IMR-90 (cell line): Measurements from ENCODE around the gene MAP3K5. TPM values are rescaled to one million over a fixed set of nuclear protein-coding genes. Genes with fewer than 3 reads are reported as not detected.

Source experiments
- ATAC-seq: fragments of 200-7000 bp; cut with Tn5 transposase; 2 replicates; pipeline ENCODE4 v1.9.1; 2020; ENCODE audit warnings: low read depth, mild to moderate bottlenecking, moderate library complexity
- BruUV-seq: library from RNA; stranded (reverse); fragments of 400-500 nt; replicated peaks from 2 replicates; lab custom pipeline; 2021; lab: Mats Ljungman, UMichigan
- CTCF ChIA-PET: fragments of 300-600 bp; formaldehyde crosslinking; extraction: SDS; loops from one replicate; lab custom pipeline; 2021; ENCODE audit warnings: antibody characterized with exemption; lab: Yijun Ruan, JAX
- POLR2A ChIA-PET: fragments of 300-600 bp; sonication (Branson Sonifier 250); formaldehyde crosslinking; loops from one replicate; lab custom pipeline; 2022; ENCODE audit warnings: antibody characterized with exemption; ENCODE audit not compliant: unreplicated experiment; lab: Charles Lee
- DNase-seq: peaks from one replicate; pipeline ENCODE4 v3.0.0; 2013
- H2AFZ ChIP-seq: replicated peaks from 2 replicates; pipeline ENCODE3; 2013; ENCODE audit warnings: low read length, mild to moderate bottlenecking; ENCODE audit not compliant: poor library complexity
- H2AK5ac ChIP-seq: 2 replicates; pipeline ENCODE4 v1.6.1; 2013; ENCODE audit warnings: low read depth, low read length, inconsistent platforms
- H2AK9ac ChIP-seq: replicated peaks from 2 replicates; pipeline ENCODE3; 2013; ENCODE audit warnings: mild to moderate bottlenecking, low read depth, low read length, moderate library complexity; ENCODE audit not compliant: poor library complexity
- H2BK120ac ChIP-seq: 2 replicates; pipeline ENCODE4 v1.6.1; 2013; ENCODE audit warnings: low read depth, low read length, inconsistent platforms
- H2BK15ac ChIP-seq: 3 replicates; pipeline ENCODE4 v1.6.1; 2013; ENCODE audit warnings: low read depth, low read length, inconsistent platforms
- H2BK20ac ChIP-seq: 2 replicates; pipeline ENCODE4 v1.6.1; 2013; ENCODE audit warnings: low read depth, mild to moderate bottlenecking, inconsistent platforms, low read length, moderate library complexity
- H2BK5ac ChIP-seq: 2 replicates; pipeline ENCODE4 v1.6.1; 2013; ENCODE audit warnings: mild to moderate bottlenecking, low read depth, low read length, inconsistent platforms; ENCODE audit not compliant: poor library complexity, severe bottlenecking
- H3K14ac ChIP-seq: replicated peaks from 2 replicates; pipeline ENCODE4 v1.6.1; 2013; ENCODE audit warnings: low read depth, low read length, inconsistent platforms
- H3K18ac ChIP-seq: 2 replicates; pipeline ENCODE4 v1.6.1; 2013; ENCODE audit warnings: low read depth, low read length, control low read depth
- H3K23ac ChIP-seq: 2 replicates; pipeline ENCODE4 v1.6.1; 2013; ENCODE audit warnings: low read depth, low read length, inconsistent platforms
- H3K27ac ChIP-seq: 2 replicates; pipeline ENCODE4 v1.5.1; 2013; ENCODE audit warnings: mild to moderate bottlenecking, control low read depth, low read length; ENCODE audit not compliant: insufficient read depth
- H3K27me3 ChIP-seq: 2 replicates; pipeline ENCODE4 v1.6.1; 2013; ENCODE audit warnings: low read length; ENCODE audit not compliant: control insufficient read depth, insufficient read depth
- H3K36me3 ChIP-seq: 2 replicates; pipeline ENCODE4 v1.6.1; 2013; ENCODE audit warnings: low read length, mixed read lengths; ENCODE audit not compliant: control insufficient read depth, insufficient read depth
- H3K4ac ChIP-seq: 2 replicates; pipeline ENCODE4 v1.6.1; 2013; ENCODE audit warnings: low read depth, low read length, inconsistent platforms
- H3K4me1 ChIP-seq: 2 replicates; pipeline ENCODE4 v1.6.1; 2013; ENCODE audit warnings: low read length, mixed read lengths; ENCODE audit not compliant: control insufficient read depth, insufficient read depth
- H3K4me2 ChIP-seq: 2 replicates; pipeline ENCODE4 v1.6.1; 2013; ENCODE audit warnings: low read depth, mild to moderate bottlenecking, control low read depth, low read length, moderate library complexity
- H3K4me3 ChIP-seq: 2 replicates; pipeline ENCODE4 v1.5.1; 2013; ENCODE audit warnings: low read depth, mild to moderate bottlenecking, control low read depth, low read length, moderate library complexity; ENCODE audit not compliant: insufficient read depth
- H3K56ac ChIP-seq: 2 replicates; pipeline ENCODE4 v1.6.1; 2013; ENCODE audit warnings: low read length, inconsistent platforms; ENCODE audit not compliant: insufficient read depth; ENCODE audit errors: extremely low read depth
- H3K79me1 ChIP-seq, 2 experiments: 2 replicates each; pipeline ENCODE4 v1.6.1; 2013; ENCODE audit warnings: low read length in 2 of 2, inconsistent platforms in 1 of 2, low read depth in 1 of 2
- H3K9ac ChIP-seq: 2 replicates; pipeline ENCODE4 v1.6.1; 2013; ENCODE audit warnings: low read depth, low read length, control low read depth
- H3K9me1 ChIP-seq: 2 replicates; pipeline ENCODE4 v1.6.1; 2013; ENCODE audit warnings: low read length, inconsistent platforms; ENCODE audit not compliant: insufficient read depth
- H3K9me3 ChIP-seq: 2 replicates; pipeline ENCODE4 v1.6.1; 2013; ENCODE audit warnings: low read length; ENCODE audit not compliant: control insufficient read depth, insufficient read depth
- H4K20me1 ChIP-seq: 2 replicates; pipeline ENCODE4 v1.6.1; 2013; ENCODE audit warnings: low read length, inconsistent platforms; ENCODE audit not compliant: insufficient read depth
- H4K5ac ChIP-seq: 2 replicates; pipeline ENCODE4 v1.6.1; 2013; ENCODE audit warnings: mild to moderate bottlenecking, low read depth, low read length, control low read depth
- H4K8ac ChIP-seq, 2 experiments: 2 replicates each; pipeline ENCODE4 v1.6.1; 2013; ENCODE audit warnings: low read depth in 2 of 2, low read length in 2 of 2, control low read depth in 1 of 2, inconsistent platforms in 1 of 2
- H4K91ac ChIP-seq: 2 replicates; pipeline ENCODE4 v1.6.1; 2013; ENCODE audit warnings: low read depth, low read length, inconsistent platforms; ENCODE audit not compliant: insufficient read depth
- BHLHE40 ChIP-seq: fragments of 150-350 bp; IDR thresholded peaks from 2 replicates; pipeline ENCODE4 v1.6.1; 2016; ENCODE audit warnings: mild to moderate bottlenecking, low read depth, low read length
- CHD1 ChIP-seq: IDR thresholded peaks from 2 replicates; pipeline ENCODE4 v1.6.1; 2012; ENCODE audit warnings: low read depth, low read length, improper control_type of control experiment
- FOS ChIP-seq: fragments of 150-350 bp; IDR thresholded peaks from 2 replicates; pipeline ENCODE4 v1.6.1; 2016; ENCODE audit warnings: low read depth, low read length
- MAFK ChIP-seq: IDR thresholded peaks from 2 replicates; pipeline ENCODE4 v1.6.1; 2012; ENCODE audit warnings: low read depth, low read length, improper control_type of control experiment
- MAZ ChIP-seq: IDR thresholded peaks from 2 replicates; pipeline ENCODE4 v1.6.1; 2012; ENCODE audit warnings: low read depth, mild to moderate bottlenecking, low read length, improper control_type of control experiment, moderate library complexity, borderline replicate concordance
- POLR2A ChIP-seq: IDR thresholded peaks from 2 replicates; pipeline ENCODE4 v1.6.1; 2012; ENCODE audit warnings: mild to moderate bottlenecking, low read depth, low read length
- RFX5 ChIP-seq: IDR thresholded peaks from 2 replicates; pipeline ENCODE4 v1.8.0; 2012; ENCODE audit warnings: low read depth, mild to moderate bottlenecking, low read length, moderate library complexity
- WGBS, 2 experiments: methylation state at CpG; one replicate each; pipeline versions ENCODE4 v1.1.5 to v1.1.7; 2013; ENCODE audit warnings: missing lambda C conversion rate in 2 of 2; ENCODE audit not compliant: insufficient read length in 1 of 2; ENCODE audit errors: extremely low coverage in 2 of 2; 5-methylcytosine and 5-hydroxymethylcytosine counted together
- dilution Hi-C: fragments of 300-500 bp; cut with HindIII; formaldehyde crosslinking; loops from one replicate; pipeline ENCODE4 v1.14.3; 2018; ENCODE audit warnings: low sequenced_read_pairs; ENCODE audit not compliant: unreplicated experiment
- in situ Hi-C: fragments of 300-500 bp; cut with MboI; formaldehyde crosslinking; loops from 3 replicates; pipeline ENCODE4 v1.14.3; 2019; ENCODE audit warnings: low sequenced_read_pairs, inconsistent platforms, mixed read lengths
- intact Hi-C: fragments of 100-400 bp; cut with micrococcal nuclease; formaldehyde crosslinking; loops from 2 replicates; pipeline ENCODE4 v1.10.0; 2022
- polyA plus RNA-seq, 3 experiments: library from polyadenylated mRNA; depleted of rRNA; stranded (reverse); fragments of >200 nt; gene quantifications; 2 replicates each; pipeline ENCODE4 v1.2.3, GENCODE V29; 2012; ENCODE audit warnings: low replicate concordance in 1 of 3
- total RNA-seq: library from RNA; depleted of rRNA; stranded (reverse); fragments of >200 nt; gene quantifications from 2 replicates; pipeline ENCODE4 v1.2.3, GENCODE V29; 2012
- TF ChIP-seq, protein P1 (sequence below): fragments of 150-350 bp; IDR thresholded peaks from 2 replicates; pipeline ENCODE4 v1.6.1; 2016; ENCODE audit warnings: low read depth, mild to moderate bottlenecking, low read length, moderate library complexity, borderline replicate concordance
- TF ChIP-seq, protein P2 (sequence below): conservative IDR thresholded peaks from 2 replicates; pipeline ENCODE4 v1.5.1; 2012; ENCODE audit warnings: mild to moderate bottlenecking, low read depth, low read length, improper control_type of control experiment

Gene MAP3K5
- total and polyA plus RNA-seq, 2 of the 4 experiments (the other 2 are of a cell fraction) = 5.4 to 17.6 TPM

DNA sequence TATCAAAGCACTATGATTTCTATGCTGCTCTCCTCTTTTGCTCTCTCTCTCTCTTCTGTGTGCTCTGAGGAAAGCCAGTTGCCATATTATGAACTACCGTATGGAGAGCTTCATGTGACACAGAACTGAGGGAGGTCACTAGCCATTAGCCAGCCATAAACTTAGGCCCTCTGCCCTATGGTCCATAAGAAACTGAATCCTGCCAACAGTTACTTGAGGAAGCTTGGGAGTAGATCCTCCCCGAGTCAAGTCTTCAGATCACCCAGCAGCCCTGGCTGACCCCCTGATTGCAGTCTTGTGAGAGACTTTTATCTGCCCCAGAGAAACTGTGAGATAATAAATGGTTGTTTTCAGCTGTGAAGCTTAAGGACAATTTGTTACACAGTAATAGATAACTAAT, 24.4 kb upstream of the MAP3K5 start:
- Histone ChIP-seq H3K18ac (no peak overlapping the region), H3K27ac (no peak overlapping the region), H2BK5ac (no peak overlapping the region), H3K4me3 (no peak overlapping the region), H4K20me1 (no peaks in the 10 kb centered on the region), H3K4me2 (no peak overlapping the region), H3K9me3 (no peaks in the 10 kb centered on the region), H3K27me3 (peaks cover 3% of the 10 kb centered on the region; the same call in 1 of the 2 replicates), H3K4ac (no peak overlapping the region), H3K79me1 (no peaks in the 10 kb centered on the region), H4K8ac (no peak overlapping the region), H4K5ac (no peak overlapping the region), H2AFZ (no peak overlapping the region), H4K91ac (no peak overlapping the region), H2AK5ac (no peak overlapping the region), H2BK15ac (no peak overlapping the region), H2BK120ac (no peak overlapping the region), H2BK20ac (no peak overlapping the region), H3K36me3 (no peaks in the 10 kb centered on the region), H3K56ac (no peak overlapping the region), H2AK9ac (no peak overlapping the region), H3K14ac (no peak overlapping the region), H3K9ac (no peak overlapping the region), H3K23ac (no peak overlapping the region), H3K9me1 (no peaks in the 10 kb centered on the region), H3K4me1 (peaks cover 5% of the 10 kb centered on the region)
- TF ChIP-seq MAFK = no peak
- no peak for TF ChIP-seq BHLHE40
- TF ChIP-seq CHD1 = no peak
- no peak for TF ChIP-seq POLR2A
- TF ChIP-seq MAZ = no peak
- no peak for TF ChIP-seq FOS
- TF ChIP-seq, protein P1, sequence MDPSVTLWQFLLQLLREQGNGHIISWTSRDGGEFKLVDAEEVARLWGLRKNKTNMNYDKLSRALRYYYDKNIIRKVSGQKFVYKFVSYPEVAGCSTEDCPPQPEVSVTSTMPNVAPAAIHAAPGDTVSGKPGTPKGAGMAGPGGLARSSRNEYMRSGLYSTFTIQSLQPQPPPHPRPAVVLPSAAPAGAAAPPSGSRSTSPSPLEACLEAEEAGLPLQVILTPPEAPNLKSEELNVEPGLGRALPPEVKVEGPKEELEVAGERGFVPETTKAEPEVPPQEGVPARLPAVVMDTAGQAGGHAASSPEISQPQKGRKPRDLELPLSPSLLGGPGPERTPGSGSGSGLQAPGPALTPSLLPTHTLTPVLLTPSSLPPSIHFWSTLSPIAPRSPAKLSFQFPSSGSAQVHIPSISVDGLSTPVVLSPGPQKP = no peak
- TF ChIP-seq RFX5 = no peak
- TF ChIP-seq, protein P2, sequence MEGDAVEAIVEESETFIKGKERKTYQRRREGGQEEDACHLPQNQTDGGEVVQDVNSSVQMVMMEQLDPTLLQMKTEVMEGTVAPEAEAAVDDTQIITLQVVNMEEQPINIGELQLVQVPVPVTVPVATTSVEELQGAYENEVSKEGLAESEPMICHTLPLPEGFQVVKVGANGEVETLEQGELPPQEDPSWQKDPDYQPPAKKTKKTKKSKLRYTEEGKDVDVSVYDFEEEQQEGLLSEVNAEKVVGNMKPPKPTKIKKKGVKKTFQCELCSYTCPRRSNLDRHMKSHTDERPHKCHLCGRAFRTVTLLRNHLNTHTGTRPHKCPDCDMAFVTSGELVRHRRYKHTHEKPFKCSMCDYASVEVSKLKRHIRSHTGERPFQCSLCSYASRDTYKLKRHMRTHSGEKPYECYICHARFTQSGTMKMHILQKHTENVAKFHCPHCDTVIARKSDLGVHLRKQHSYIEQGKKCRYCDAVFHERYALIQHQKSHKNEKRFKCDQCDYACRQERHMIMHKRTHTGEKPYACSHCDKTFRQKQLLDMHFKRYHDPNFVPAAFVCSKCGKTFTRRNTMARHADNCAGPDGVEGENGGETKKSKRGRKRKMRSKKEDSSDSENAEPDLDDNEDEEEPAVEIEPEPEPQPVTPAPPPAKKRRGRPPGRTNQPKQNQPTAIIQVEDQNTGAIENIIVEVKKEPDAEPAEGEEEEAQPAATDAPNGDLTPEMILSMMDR = no peak
- no CpG with 5 or more reads among the region's 2 CpGs for WGBS, 2 experiments
- in situ Hi-C loops (no loop called here), intact Hi-C loops (no loop called here), dilution Hi-C loops (no loop called here)
- ATAC-seq (no peak), DNase-seq (no peak)
- POLR2A ChIA-PET = no interaction called here
- BruUV-seq = no TSS peak
- CTCF ChIA-PET = interaction anchor here (0.5 to 1.0 kb wide), 2 partner anchors 24 to 218 kb away, joined by 3 read pairs; partner anchors contain the start of gene MAP3K5
